ENCODE data around the gene RXRA. TPM values are rescaled to one million over a fixed set of nuclear protein-coding genes. Genes with fewer than 3 reads are reported as not detected.
A peak's percentile ranks its signal among the peaks of the same experiment; 100 is the strongest.

Gene RXRA
- total RNA-seq, 1 donor from 2014 or later: 49.4 TPM

DNA sequence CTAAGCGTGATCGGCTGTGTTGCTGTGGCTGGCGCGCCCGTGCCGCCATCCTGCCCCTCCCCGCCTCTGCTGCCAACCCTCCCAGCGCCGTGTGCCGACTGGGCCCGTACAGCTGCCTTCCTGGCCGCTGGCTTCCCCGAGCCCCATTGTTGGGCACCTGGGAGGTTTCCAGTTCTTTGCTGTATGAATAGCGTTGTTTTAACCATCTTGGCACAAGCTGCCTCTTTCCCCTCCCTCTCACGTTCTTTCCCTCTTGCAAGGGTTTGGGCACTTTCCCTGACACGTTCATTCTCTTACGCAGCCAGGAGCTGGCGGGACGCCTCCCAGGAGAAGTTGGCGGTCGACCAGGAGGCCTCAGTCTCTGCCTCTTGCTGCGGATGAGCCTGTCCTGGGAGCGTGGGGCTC, 43.1 kb upstream of the RXRA start:
- no peaks in the 10 kb centered on the region for H3K27me3 ChIP-seq
- intact Hi-C loops (cut with DNase I): no loop called here
- peak in 1 of 2 donors; percentile 94 for DNase-seq (ENCODE audit: extremely low spot score in 2 of 2)
- peaks cover 26% of the 10 kb centered on the region for H3K4me1 ChIP-seq
- TF ChIP-seq POLR2AphosphoS5 (IDR thresholded peaks at IDR 0.05; ENCODE audit: insufficient read depth in 1 of 2, low read depth in 1 of 2) (peak; percentile 26 to 61), CTCF (IDR thresholded peaks at IDR 0.05) (no peak)
- no peaks in the 10 kb centered on the region for H3K36me3 ChIP-seq
- no peaks in the 10 kb centered on the region for H3K9me3 ChIP-seq
- H3K27ac ChIP-seq: no peak overlapping the region
- H3K4me3 ChIP-seq: no peak overlapping the region

DNA sequence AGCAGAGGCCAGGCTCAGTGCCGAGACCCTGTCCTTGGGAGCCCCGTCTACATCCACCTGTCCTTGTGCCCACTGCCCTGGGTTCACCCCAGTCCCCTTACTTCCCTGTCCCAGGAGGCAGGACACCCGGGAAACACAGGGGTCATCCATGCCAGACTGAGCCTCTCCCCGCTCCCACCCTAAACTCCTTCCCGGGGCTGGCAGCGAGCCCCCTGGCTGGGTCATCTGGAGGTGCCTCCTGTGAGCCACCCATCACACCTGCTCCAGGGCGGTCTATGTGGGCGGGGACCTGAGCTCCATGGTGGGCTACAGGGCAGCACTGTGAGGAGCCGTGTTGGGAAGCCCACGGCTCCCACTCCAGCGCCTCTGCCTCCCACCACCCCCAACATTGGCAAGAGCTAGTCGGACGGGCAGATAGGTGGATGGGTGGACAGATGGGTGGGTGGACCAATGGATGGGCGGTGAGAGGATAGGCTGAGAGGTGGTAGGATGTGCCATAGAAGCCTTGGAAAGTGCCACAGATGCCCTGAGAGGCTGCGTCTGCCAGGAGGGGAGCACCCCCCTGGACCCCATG, 42.5 kb upstream of the RXRA start:
- Histone ChIP-seq H3K9me3 (no peaks in the 10 kb centered on the region), H3K4me1 (peaks cover 26% of the 10 kb centered on the region), H3K27me3 (no peaks in the 10 kb centered on the region), H3K4me3 (no peak overlapping the region), H3K36me3 (no peaks in the 10 kb centered on the region), H3K27ac (peak overlapping the region; percentile 3)
- intact Hi-C loops (cut with DNase I): no loop called here
- TF ChIP-seq POLR2AphosphoS5 (IDR thresholded peaks at IDR 0.05; ENCODE audit: insufficient read depth in 1 of 2, low read depth in 1 of 2): no peak
- TF ChIP-seq CTCF (IDR thresholded peaks at IDR 0.05): no peak
- no peak for TF ChIP-seq POLR2A (IDR thresholded peaks at IDR 0.05)
- no peak for DNase-seq (ENCODE audit: extremely low spot score in 2 of 2)

DNA sequence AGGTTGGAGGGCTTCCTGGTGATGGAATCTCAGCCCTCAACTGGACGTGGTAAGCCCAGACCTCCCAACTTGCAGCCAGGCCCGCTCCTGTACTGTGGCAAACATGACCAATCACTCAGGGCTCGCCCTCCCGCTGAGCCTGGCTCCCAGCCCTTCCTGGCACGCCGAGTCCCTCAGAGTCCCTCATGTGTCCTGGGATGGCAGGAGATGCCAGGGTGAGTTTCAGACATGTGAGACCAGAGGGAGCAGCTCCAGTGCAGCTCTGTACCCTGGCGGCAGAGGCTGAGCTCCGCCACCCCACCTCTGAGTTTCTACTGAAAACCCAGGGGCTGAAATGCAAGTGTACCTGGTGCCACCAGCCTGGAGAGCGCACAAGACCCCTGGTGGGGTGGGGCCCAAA, 42.0 kb upstream of the RXRA start:
- Histone ChIP-seq H3K36me3 (no peaks in the 10 kb centered on the region), H3K9me3 (no peaks in the 10 kb centered on the region), H3K4me3 (no peak overlapping the region), H3K27ac (no peak overlapping the region), H3K4me1 (peaks cover 26% of the 10 kb centered on the region), H3K27me3 (no peaks in the 10 kb centered on the region)
- intact Hi-C loops (cut with DNase I): no loop called here
- DNase-seq (ENCODE audit: extremely low spot score in 2 of 2): no peak
- no peak for TF ChIP-seq POLR2A (IDR thresholded peaks at IDR 0.05)
- TF ChIP-seq POLR2AphosphoS5 (IDR thresholded peaks at IDR 0.05; ENCODE audit: insufficient read depth in 1 of 2, low read depth in 1 of 2): no peak
- no peak for TF ChIP-seq CTCF (IDR thresholded peaks at IDR 0.05)

GRCh38 chr9:134284741-134285140, 41.5 kb upstream of the RXRA start:
- Histone ChIP-seq H3K4me3 (no peak overlapping the region), H3K27me3 (no peaks in the 10 kb centered on the region), H3K36me3 (no peaks in the 10 kb centered on the region), H3K4me1 (peaks cover 26% of the 10 kb centered on the region), H3K27ac (no peak overlapping the region), H3K9me3 (no peaks in the 10 kb centered on the region)
- no peak for DNase-seq (ENCODE audit: extremely low spot score in 2 of 2)
- TF ChIP-seq CTCF (IDR thresholded peaks at IDR 0.05): no peak
- TF ChIP-seq POLR2A (IDR thresholded peaks at IDR 0.05): no peak
- TF ChIP-seq POLR2AphosphoS5 (IDR thresholded peaks at IDR 0.05; ENCODE audit: insufficient read depth in 1 of 2, low read depth in 1 of 2): no peak
- intact Hi-C loops (cut with DNase I): no loop called here

- no peak for TF ChIP-seq POLR2A (IDR thresholded peaks at IDR 0.05)
- TF ChIP-seq CTCF (IDR thresholded peaks at IDR 0.05): no peak
- TF ChIP-seq POLR2AphosphoS5 (IDR thresholded peaks at IDR 0.05; ENCODE audit: insufficient read depth in 1 of 2, low read depth in 1 of 2): no peak
- no peak for DNase-seq (ENCODE audit: extremely low spot score in 2 of 2)
- intact Hi-C loops (cut with DNase I): no loop called here
- peaks cover 26% of the 10 kb centered on the region for H3K4me1 ChIP-seq
- no peaks in the 10 kb centered on the region for H3K9me3 ChIP-seq
- no peak overlapping the region for H3K4me3 ChIP-seq
- no peak overlapping the region for H3K27ac ChIP-seq
- H3K27me3 ChIP-seq: no peaks in the 10 kb centered on the region
- H3K36me3 ChIP-seq: no peaks in the 10 kb centered on the region
These were observed 40.9 kb upstream of the RXRA start for GRCh38 chr9:134285215-134285845.

Data from vagina (tissue), 2 donors.